GM23338 (cell line): ENCODE data around the gene RPH3AL. TPM values are rescaled to one million over a fixed set of nuclear protein-coding genes. Genes with fewer than 3 reads are reported as not detected.

Experiments used
- ATAC-seq: fragments of 200-7000 bp; cut with Tn5 transposase; 3 replicates; pipeline ENCODE4 v1.9.1; 2020
- DNase-seq: peaks from one replicate; pipeline ENCODE4 v3.0.0-alpha.2; 2015; ENCODE audit warnings: low spot score
- H2AFZ ChIP-seq: fragments of 200-600 bp; sonication (generic); 2 replicates; pipeline ENCODE4 v1.8.0; 2016; ENCODE audit warnings: antibody characterized with exemption, mild to moderate bottlenecking, moderate library complexity
- H3F3A ChIP-seq: fragments of 200-600 bp; sonication (generic); replicated peaks from 2 replicates; pipeline ENCODE4 v1.8.0; 2017; ENCODE audit warnings: antibody characterized with exemption, mixed run types, low read depth
- H3K27ac ChIP-seq: fragments of 200-600 bp; sonication (generic); 2 replicates; pipeline ENCODE4 v1.6.1; 2016; ENCODE audit warnings: low read depth
- H3K27me3 ChIP-seq: fragments of 200-600 bp; sonication (generic); 2 replicates; pipeline ENCODE4 v1.8.0; 2016; ENCODE audit warnings: mild to moderate bottlenecking, mixed run types, moderate library complexity; ENCODE audit not compliant: insufficient read depth
- H3K36me3 ChIP-seq: fragments of 200-600 bp; sonication (generic); 2 replicates; pipeline ENCODE4 v1.8.0; 2016; ENCODE audit warnings: mild to moderate bottlenecking; ENCODE audit not compliant: insufficient read depth
- H3K4me1 ChIP-seq: fragments of 200-600 bp; sonication (generic); 2 replicates; pipeline ENCODE4 v1.8.0; 2016; ENCODE audit warnings: mild to moderate bottlenecking, moderate library complexity; ENCODE audit not compliant: insufficient read depth
- H3K4me2 ChIP-seq: fragments of 200-600 bp; sonication (generic); 2 replicates; pipeline ENCODE4 v1.7.1; 2017; ENCODE audit warnings: mixed run types
- H3K4me3 ChIP-seq: fragments of 200-600 bp; sonication (generic); 2 replicates; pipeline ENCODE4 v1.6.1; 2016; ENCODE audit warnings: mixed run types
- H3K79me2 ChIP-seq: fragments of 200-600 bp; sonication (generic); replicated peaks from 2 replicates; pipeline ENCODE4 v1.8.0; 2017; ENCODE audit warnings: mild to moderate bottlenecking; ENCODE audit not compliant: insufficient read depth
- H3K9me2 ChIP-seq: fragments of 200-600 bp; sonication (generic); 2 replicates; pipeline ENCODE4 v1.8.0; 2017; ENCODE audit not compliant: insufficient read depth
- H4K20me1 ChIP-seq: fragments of 200-600 bp; sonication (generic); replicated peaks from 2 replicates; pipeline ENCODE4 v1.8.0; 2017; ENCODE audit warnings: mild to moderate bottlenecking; ENCODE audit not compliant: insufficient read depth
- H3K27ac Mint-ChIP-seq: 2 replicates; pipeline ENCODE4 v1.8.0; 2020; ENCODE audit warnings: inconsistent platforms, mild to moderate bottlenecking, moderate library complexity, mixed read lengths
- H3K27me3 Mint-ChIP-seq: 3 replicates; pipeline ENCODE4 v1.8.0; 2022; ENCODE audit warnings: low read depth, mild to moderate bottlenecking, moderate library complexity, mixed read lengths, inconsistent platforms; ENCODE audit not compliant: insufficient read depth, poor library complexity
- H3K36me3 Mint-ChIP-seq: 3 replicates; pipeline ENCODE4 v1.8.0; 2021; ENCODE audit warnings: low read depth, mild to moderate bottlenecking, inconsistent platforms, moderate library complexity, mixed read lengths
- H3K4me1 Mint-ChIP-seq: 3 replicates; pipeline ENCODE4 v1.8.0; 2020; ENCODE audit warnings: mild to moderate bottlenecking, inconsistent platforms, mixed read lengths
- H3K4me3 Mint-ChIP-seq: 3 replicates; pipeline ENCODE4 v1.8.0; 2021; ENCODE audit warnings: moderate library complexity, mild to moderate bottlenecking, inconsistent platforms, mixed read lengths
- H3K9me3 Mint-ChIP-seq: 3 replicates; pipeline ENCODE4 v1.8.0; 2020; ENCODE audit warnings: moderate library complexity, mild to moderate bottlenecking, inconsistent platforms, mixed read lengths
- CREB1 ChIP-seq: fragments of 250-450 bp; sonication (Bioruptor Pico); IDR thresholded peaks from 2 replicates; pipeline ENCODE4 v1.5.0; 2020; ENCODE audit warnings: low read depth, mild to moderate bottlenecking, moderate library complexity
- EZH2 ChIP-seq: fragments of 200-600 bp; sonication (generic); IDR thresholded peaks from one replicate; pipeline ENCODE4 v1.8.0; 2017; ENCODE audit warnings: antibody characterized with exemption, mild to moderate bottlenecking, low read depth; ENCODE audit not compliant: unreplicated experiment
- EZH2phosphoT487 ChIP-seq: fragments of 200-600 bp; sonication (generic); IDR thresholded peaks from one replicate; pipeline ENCODE4 v1.8.1; 2018; ENCODE audit warnings: antibody characterized with exemption; ENCODE audit not compliant: unreplicated experiment
- JUNB ChIP-seq: IDR thresholded peaks from one replicate; pipeline ENCODE4 v1.6.1; 2016; ENCODE audit warnings: antibody characterized with exemption; ENCODE audit not compliant: unreplicated experiment
- NANOG ChIP-seq: IDR thresholded peaks from 2 replicates; pipeline ENCODE4 v1.6.1; 2016; ENCODE audit warnings: antibody characterized with exemption, borderline replicate concordance
- POLR2AphosphoS5 ChIP-seq: IDR thresholded peaks from 2 replicates; pipeline ENCODE4 v1.6.1; 2016; ENCODE audit warnings: antibody characterized with exemption, low read depth
- STAT1 ChIP-seq: IDR thresholded peaks from one replicate; pipeline ENCODE4 v1.6.1; 2016; ENCODE audit warnings: antibody characterized with exemption; ENCODE audit not compliant: unreplicated experiment
- ZNF114 ChIP-seq: fragments of 250-450 bp; sonication (Bioruptor Pico); IDR thresholded peaks from 2 replicates; pipeline ENCODE4 v1.5.0; 2020; ENCODE audit warnings: mild to moderate bottlenecking, moderate library complexity
- ZNF331 ChIP-seq: fragments of 250-450 bp; sonication (Bioruptor Pico); IDR thresholded peaks from 2 replicates; pipeline ENCODE4 v1.5.0; 2020; ENCODE audit warnings: low read depth, mild to moderate bottlenecking, moderate library complexity
- polyA plus RNA-seq: library from polyadenylated mRNA; unstranded; fragments of >200 nt; fragmentation: Nextera tagmentation; extraction: Ambion mirVana; gene quantifications from 2 replicates; pipeline ENCODE4 v1.2.1, GENCODE V29; 2016
- total RNA-seq: library from RNA; depleted of rRNA; stranded (reverse); fragments of >200 nt; shearing (Covaris generic); gene quantifications from 2 replicates; pipeline ENCODE4 v1.2.3, GENCODE V29; 2014
- TF ChIP-seq, protein P1 (sequence below): IDR thresholded peaks from one replicate; pipeline ENCODE4 v1.6.1; 2018; ENCODE audit warnings: antibody characterized with exemption; ENCODE audit not compliant: unreplicated experiment
- TF ChIP-seq, protein P2 (sequence below): fragments of 250-450 bp; sonication (Bioruptor Pico); IDR thresholded peaks from 2 replicates; pipeline ENCODE4 v1.5.0; 2020; ENCODE audit warnings: mild to moderate bottlenecking, moderate library complexity
- TF ChIP-seq, protein P3 (sequence below), 2 experiments: fragments of 200-600 bp in 1 of 2; sonication (generic) in 1 of 2; conservative IDR thresholded peaks; 2 replicates each; pipeline versions ENCODE4 v1.5.1 to v1.6.1; 2016 to 2017; ENCODE audit warnings: antibody characterized with exemption in 2 of 2, low read depth in 2 of 2, mild to moderate bottlenecking in 2 of 2, moderate library complexity in 1 of 2
- TF ChIP-seq, protein P4 (sequence below): IDR thresholded peaks from 2 replicates; pipeline ENCODE4 v1.6.1; 2016; ENCODE audit warnings: antibody characterized with exemption

The RPH3AL gene
- total and polyA plus RNA-seq, 2 experiments from 2014 or later = 2.7 to 6.3 TPM

DNA sequence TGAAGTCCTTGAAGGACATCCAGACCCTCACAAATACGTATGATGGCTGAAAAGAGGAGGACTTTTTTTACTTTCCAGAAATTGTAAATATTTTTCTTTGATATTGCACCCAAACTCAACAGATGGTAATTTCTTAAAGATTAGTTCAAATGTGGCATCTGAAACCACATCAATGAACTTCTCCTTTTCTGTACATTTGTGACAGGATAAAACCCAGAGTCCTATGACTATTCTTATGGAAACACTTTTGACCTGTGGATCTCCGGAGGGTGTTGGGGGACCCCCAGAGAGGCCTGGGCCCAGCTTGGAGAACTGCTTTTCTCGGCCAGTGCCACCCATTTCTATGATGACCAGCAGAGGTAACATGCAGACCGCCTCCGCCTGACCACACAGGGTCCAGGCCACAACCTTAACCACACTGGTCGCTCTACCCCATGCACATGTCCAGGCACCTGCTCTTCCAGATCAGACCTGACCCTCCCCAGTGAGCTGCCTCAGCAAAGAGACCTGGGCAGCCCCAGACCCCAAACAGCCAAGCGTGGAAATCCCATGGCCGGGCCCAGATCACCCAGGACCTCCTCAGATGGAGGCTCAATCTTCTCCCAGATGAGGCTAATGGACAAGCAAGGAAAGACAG lies 22.7 kb downstream of the RPH3AL start:
- Histone ChIP-seq H3K4me3 (no peak overlapping the region), H3K4me2 (no peak overlapping the region), H3K27me3 (no peaks in the 10 kb centered on the region), H3K36me3 (no peaks in the 10 kb centered on the region), H4K20me1 (no peaks in the 10 kb centered on the region), H3K27ac (no peak overlapping the region), H3F3A (no peaks in the 10 kb centered on the region), H3K9me2 (no peaks in the 10 kb centered on the region), H2AFZ (no peak overlapping the region), H3K4me1 (peaks cover 2% of the 10 kb centered on the region; the same call in 1 of the 2 replicates), H3K79me2 (no peaks in the 10 kb centered on the region)
- TF ChIP-seq, protein P1, sequence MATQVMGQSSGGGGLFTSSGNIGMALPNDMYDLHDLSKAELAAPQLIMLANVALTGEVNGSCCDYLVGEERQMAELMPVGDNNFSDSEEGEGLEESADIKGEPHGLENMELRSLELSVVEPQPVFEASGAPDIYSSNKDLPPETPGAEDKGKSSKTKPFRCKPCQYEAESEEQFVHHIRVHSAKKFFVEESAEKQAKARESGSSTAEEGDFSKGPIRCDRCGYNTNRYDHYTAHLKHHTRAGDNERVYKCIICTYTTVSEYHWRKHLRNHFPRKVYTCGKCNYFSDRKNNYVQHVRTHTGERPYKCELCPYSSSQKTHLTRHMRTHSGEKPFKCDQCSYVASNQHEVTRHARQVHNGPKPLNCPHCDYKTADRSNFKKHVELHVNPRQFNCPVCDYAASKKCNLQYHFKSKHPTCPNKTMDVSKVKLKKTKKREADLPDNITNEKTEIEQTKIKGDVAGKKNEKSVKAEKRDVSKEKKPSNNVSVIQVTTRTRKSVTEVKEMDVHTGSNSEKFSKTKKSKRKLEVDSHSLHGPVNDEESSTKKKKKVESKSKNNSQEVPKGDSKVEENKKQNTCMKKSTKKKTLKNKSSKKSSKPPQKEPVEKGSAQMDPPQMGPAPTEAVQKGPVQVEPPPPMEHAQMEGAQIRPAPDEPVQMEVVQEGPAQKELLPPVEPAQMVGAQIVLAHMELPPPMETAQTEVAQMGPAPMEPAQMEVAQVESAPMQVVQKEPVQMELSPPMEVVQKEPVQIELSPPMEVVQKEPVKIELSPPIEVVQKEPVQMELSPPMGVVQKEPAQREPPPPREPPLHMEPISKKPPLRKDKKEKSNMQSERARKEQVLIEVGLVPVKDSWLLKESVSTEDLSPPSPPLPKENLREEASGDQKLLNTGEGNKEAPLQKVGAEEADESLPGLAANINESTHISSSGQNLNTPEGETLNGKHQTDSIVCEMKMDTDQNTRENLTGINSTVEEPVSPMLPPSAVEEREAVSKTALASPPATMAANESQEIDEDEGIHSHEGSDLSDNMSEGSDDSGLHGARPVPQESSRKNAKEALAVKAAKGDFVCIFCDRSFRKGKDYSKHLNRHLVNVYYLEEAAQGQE = no peak
- TF ChIP-seq EZH2phosphoT487 (no peak), POLR2AphosphoS5 (no peak), NANOG (no peak), JUNB (no peak), STAT1 (no peak), CREB1 (CRISPR knock-in tag) (no peak), EZH2 (no peak), ZNF114 (CRISPR knock-in tag) (no peak), ZNF331 (CRISPR knock-in tag) (no peak)
- TF ChIP-seq, protein P2, sequence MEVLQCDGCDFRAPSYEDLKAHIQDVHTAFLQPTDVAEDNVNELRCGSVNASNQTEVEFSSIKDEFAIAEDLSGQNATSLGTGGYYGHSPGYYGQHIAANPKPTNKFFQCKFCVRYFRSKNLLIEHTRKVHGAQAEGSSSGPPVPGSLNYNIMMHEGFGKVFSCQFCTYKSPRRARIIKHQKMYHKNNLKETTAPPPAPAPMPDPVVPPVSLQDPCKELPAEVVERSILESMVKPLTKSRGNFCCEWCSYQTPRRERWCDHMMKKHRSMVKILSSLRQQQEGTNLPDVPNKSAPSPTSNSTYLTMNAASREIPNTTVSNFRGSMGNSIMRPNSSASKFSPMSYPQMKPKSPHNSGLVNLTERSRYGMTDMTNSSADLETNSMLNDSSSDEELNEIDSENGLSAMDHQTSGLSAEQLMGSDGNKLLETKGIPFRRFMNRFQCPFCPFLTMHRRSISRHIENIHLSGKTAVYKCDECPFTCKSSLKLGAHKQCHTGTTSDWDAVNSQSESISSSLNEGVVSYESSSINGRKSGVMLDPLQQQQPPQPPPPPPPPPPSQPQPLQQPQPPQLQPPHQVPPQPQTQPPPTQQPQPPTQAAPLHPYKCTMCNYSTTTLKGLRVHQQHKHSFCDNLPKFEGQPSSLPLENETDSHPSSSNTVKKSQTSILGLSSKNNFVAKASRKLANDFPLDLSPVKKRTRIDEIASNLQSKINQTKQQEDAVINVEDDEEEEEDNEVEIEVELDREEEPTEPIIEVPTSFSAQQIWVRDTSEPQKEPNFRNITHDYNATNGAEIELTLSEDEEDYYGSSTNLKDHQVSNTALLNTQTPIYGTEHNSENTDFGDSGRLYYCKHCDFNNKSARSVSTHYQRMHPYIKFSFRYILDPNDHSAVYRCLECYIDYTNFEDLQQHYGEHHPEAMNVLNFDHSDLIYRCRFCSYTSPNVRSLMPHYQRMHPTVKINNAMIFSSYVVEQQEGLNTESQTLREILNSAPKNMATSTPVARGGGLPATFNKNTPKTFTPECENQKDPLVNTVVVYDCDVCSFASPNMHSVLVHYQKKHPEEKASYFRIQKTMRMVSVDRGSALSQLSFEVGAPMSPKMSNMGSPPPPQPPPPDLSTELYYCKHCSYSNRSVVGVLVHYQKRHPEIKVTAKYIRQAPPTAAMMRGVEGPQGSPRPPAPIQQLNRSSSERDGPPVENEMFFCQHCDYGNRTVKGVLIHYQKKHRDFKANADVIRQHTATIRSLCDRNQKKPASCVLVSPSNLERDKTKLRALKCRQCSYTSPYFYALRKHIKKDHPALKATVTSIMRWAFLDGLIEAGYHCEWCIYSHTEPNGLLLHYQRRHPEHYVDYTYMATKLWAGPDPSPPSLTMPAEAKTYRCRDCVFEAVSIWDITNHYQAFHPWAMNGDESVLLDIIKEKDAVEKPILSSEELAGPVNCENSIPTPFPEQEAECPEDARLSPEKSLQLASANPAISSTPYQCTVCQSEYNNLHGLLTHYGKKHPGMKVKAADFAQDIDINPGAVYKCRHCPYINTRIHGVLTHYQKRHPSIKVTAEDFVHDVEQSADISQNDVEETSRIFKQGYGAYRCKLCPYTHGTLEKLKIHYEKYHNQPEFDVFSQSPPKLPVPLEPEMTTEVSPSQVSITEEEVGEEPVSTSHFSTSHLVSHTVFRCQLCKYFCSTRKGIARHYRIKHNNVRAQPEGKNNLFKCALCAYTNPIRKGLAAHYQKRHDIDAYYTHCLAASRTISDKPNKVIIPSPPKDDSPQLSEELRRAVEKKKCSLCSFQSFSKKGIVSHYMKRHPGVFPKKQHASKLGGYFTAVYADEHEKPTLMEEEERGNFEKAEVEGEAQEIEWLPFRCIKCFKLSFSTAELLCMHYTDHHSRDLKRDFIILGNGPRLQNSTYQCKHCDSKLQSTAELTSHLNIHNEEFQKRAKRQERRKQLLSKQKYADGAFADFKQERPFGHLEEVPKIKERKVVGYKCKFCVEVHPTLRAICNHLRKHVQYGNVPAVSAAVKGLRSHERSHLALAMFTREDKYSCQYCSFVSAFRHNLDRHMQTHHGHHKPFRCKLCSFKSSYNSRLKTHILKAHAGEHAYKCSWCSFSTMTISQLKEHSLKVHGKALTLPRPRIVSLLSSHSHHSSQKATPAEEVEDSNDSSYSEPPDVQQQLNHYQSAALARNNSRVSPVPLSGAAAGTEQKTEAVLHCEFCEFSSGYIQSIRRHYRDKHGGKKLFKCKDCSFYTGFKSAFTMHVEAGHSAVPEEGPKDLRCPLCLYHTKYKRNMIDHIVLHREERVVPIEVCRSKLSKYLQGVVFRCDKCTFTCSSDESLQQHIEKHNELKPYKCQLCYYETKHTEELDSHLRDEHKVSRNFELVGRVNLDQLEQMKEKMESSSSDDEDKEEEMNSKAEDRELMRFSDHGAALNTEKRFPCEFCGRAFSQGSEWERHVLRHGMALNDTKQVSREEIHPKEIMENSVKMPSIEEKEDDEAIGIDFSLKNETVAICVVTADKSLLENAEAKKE (CRISPR knock-in tag) = no peak
- TF ChIP-seq, protein P3, sequence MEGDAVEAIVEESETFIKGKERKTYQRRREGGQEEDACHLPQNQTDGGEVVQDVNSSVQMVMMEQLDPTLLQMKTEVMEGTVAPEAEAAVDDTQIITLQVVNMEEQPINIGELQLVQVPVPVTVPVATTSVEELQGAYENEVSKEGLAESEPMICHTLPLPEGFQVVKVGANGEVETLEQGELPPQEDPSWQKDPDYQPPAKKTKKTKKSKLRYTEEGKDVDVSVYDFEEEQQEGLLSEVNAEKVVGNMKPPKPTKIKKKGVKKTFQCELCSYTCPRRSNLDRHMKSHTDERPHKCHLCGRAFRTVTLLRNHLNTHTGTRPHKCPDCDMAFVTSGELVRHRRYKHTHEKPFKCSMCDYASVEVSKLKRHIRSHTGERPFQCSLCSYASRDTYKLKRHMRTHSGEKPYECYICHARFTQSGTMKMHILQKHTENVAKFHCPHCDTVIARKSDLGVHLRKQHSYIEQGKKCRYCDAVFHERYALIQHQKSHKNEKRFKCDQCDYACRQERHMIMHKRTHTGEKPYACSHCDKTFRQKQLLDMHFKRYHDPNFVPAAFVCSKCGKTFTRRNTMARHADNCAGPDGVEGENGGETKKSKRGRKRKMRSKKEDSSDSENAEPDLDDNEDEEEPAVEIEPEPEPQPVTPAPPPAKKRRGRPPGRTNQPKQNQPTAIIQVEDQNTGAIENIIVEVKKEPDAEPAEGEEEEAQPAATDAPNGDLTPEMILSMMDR (conservative IDR thresholded peaks at IDR 0.05; ENCODE audit: low read depth in 2 of 2) = no peak
- TF ChIP-seq, protein P4, sequence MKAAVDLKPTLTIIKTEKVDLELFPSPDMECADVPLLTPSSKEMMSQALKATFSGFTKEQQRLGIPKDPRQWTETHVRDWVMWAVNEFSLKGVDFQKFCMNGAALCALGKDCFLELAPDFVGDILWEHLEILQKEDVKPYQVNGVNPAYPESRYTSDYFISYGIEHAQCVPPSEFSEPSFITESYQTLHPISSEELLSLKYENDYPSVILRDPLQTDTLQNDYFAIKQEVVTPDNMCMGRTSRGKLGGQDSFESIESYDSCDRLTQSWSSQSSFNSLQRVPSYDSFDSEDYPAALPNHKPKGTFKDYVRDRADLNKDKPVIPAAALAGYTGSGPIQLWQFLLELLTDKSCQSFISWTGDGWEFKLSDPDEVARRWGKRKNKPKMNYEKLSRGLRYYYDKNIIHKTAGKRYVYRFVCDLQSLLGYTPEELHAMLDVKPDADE = no peak
- Mint-ChIP-seq H3K9me3 (no peaks in the 10 kb centered on the region), H3K4me1 (peaks cover 18% of the 10 kb centered on the region), H3K4me3 (no peak overlapping the region), H3K27ac (no peak overlapping the region), H3K36me3 (no peaks in the 10 kb centered on the region), H3K27me3 (peaks cover 14% of the 10 kb centered on the region)
- ATAC-seq (no peak), DNase-seq (no peak)
